DLD1 (cell line): ENCODE measurements around the gene LPP.

Experiments
- in situ Hi-C: cut with HindIII; loops from 2 replicates; pipeline ENCODE4 v1.10.0; 2017; ENCODE audit warnings: low sequenced_read_pairs

The LPP gene

DNA sequence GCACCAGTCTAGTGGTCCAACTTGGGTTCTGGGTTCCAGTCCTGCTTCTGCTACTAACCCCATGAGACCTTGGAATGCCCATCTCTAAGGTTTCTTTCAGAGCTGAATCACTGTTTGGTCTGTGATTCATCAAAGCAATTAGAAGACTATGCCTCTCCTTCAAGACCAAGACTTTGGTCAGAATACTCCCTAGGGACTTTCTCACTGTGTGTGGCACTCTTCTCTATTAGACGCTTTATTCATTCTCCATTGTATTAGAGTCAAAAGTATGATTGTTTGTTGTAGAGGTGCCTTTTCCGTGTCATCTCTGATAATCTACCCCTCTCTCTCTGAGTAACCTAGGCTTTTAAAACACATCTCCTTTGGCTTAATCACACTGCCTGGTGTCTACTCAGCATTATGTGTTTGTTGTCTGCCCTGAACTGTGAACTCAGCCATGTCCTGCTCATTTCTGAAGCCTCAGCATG, 90.5 kb downstream of the LPP start:
- in situ Hi-C loops = no loop called here

GRCh38 chr3:188246905-188247304, 92.9 kb downstream of the LPP start:
- in situ Hi-C loops = no loop called here

DNA sequence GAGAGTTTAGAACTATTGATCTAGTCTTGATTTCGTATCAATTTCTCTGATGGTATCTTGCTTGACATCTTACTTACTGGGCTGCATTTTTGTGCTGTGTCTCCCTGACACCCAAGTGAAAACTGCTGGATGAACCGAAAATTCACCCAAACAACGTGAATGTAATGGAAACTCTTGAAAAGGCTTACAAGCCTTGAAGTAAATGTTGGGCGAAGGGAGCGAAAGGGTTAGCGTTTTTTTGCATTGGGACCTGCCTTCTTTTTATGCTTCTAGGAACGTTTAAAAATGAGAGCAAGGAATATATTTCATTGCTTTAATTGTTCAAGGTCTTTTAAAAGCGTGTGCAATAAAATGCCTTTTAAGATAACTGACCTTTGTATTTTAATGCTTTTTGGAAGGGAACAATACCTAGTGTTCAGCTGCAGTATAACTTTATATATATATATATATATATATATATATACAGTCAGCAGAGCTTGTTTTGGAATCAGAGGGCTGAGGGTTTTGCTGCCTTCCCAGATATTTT, 94.1 kb downstream of the LPP start:
- in situ Hi-C loops = no loop called here

- in situ Hi-C loops = no loop called here
These were observed 99.3 kb downstream of the LPP start for GRCh38 chr3:188253123-188253793.

DNA sequence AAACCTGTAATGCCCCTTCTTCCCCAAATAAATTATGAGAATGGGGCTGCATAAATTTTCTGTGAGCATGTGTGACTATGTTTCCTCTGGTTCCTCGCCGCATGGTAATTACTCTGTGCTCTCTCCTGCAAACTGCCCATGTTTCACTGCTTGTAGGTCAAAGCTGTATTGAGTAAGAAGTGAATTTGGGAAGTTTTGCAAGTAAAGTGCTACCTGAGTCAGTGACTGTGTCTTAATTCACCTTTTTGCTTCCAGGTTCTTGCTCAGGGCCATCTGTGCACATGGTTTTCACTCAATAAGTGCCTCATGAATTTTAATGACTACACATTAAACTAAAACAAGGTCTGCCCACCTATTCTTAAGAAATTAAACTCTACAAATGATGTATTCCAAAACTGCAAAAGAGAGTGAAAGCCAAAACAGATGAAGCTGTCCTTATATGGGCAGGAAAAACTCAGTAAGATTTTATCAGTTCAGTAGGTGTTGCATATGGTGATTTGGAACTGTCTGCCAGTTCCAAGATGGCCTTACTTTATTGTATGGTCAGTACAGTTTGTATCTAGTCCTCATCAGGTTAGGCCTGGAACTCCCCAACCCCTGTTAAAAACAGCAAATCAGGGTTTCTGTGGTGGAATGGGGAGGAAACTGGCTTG, 100.0 kb downstream of the LPP start:
- in situ Hi-C loops = no loop called here

GRCh38 chr3:188254520-188255070, 100.6 kb downstream of the LPP start:
- in situ Hi-C loops = no loop called here

GRCh38 chr3:188255190-188255589, 101.2 kb downstream of the LPP start:
- in situ Hi-C loops = no loop called here

DNA sequence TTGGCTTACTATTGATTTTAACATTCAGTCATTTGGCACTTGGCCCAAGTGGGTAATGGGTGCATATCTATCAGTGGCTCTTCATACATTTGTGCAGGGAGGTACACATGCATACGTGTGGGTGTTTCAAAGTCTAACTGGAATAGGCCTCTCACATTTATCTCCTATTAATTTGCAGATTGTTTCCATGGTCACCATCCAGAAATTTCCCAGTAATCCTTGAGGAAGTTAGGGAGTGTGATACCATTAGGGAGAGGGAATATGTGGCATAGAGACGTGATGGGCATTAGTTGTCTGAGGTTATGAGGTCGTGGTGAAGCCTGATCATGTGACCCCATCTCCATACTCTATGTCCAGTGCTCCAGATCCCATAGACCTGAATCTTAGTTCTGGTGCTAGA, 102.8 kb downstream of the LPP start:
- in situ Hi-C loops = no loop called here

- in situ Hi-C loops = no loop called here
These were observed 103.5 kb downstream of the LPP start for GRCh38 chr3:188257384-188258026.

DNA sequence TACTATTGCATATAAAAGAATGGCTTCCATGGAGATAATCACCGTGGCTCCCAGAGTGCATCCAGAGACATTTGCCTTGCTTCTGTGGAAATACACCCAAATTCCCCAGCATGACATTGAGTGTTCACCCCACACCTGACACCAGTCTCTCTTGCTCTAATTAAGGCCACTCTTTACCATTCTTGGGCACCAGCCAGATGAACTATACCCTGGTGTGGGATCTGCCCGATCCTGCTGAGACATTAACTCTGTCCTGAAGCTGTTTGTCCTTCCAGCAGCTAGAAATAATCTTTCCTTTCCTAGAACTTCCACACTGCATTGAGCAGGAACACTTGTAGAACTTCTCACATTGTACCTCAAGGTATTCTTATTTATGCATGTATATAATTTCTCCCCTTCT, 105.2 kb downstream of the LPP start:
- in situ Hi-C loops = no loop called here

GRCh38 chr3:188259596-188259995, 105.6 kb downstream of the LPP start:
- in situ Hi-C loops = no loop called here

GRCh38 chr3:188261011-188261410, 107.1 kb downstream of the LPP start:
- in situ Hi-C loops = no loop called here

- in situ Hi-C loops = no loop called here
These were observed 108.5 kb downstream of the LPP start for GRCh38 chr3:188262488-188262887.

GRCh38 chr3:188262913-188263683, 109.1 kb downstream of the LPP start:
- in situ Hi-C loops = no loop called here

GRCh38 chr3:188264226-188265207, 110.6 kb downstream of the LPP start:
- in situ Hi-C loops = no loop called here

- in situ Hi-C loops = no loop called here
These were observed 112.8 kb downstream of the LPP start for GRCh38 chr3:188266562-188267274.

- in situ Hi-C loops = no loop called here
These were observed 113.9 kb downstream of the LPP start for GRCh38 chr3:188267790-188268335.

- in situ Hi-C loops = no loop called here
These were observed 114.4 kb downstream of the LPP start for GRCh38 chr3:188268336-188268735.

- in situ Hi-C loops = no loop called here
These were observed 115.1 kb downstream of the LPP start for GRCh38 chr3:188269040-188269439.
